A204.1 (cell line): ENCODE measurements around the gene BAZ1B.
"Not testable (repeated sequence)": the region's sequence is repeated elsewhere in the genome, so short reads cannot be mapped to it uniquely, and the experiment has no call there.

Source experiments
- FAIRE-seq: peaks from 2 replicates; lab custom pipeline; 2012; peaks lifted over from hg19 to GRCh38; lab: Jason Lieb, UNC

The BAZ1B gene

GRCh38 chr7:73423519-73424488 is 98.3 kb downstream of the BAZ1B start:
- no peak for FAIRE-seq

DNA sequence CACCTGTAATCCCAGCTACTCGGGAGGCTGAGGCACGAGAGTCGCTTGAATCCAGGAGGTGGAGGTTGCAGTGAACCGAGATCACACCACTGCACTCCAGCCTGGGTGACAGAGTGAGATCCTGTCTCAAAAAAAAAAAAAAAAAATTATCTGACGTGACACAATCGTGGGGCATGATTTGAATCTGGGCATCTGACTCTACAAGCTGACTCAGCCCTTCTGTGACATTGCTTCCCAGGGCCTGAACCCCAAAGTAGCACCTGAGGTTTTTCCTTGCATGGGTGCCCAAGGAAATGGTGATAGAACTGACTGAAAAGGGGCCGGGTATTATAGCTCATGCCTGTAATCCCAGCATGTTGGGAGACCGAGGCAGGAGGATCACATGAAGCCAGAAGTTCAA is 101.5 kb downstream of the BAZ1B start:
- FAIRE-seq: not testable (repeated sequence)

- FAIRE-seq: not testable (repeated sequence)
Measured at GRCh38 chr7:73420016-73420415, 102.1 kb downstream of the BAZ1B start.

DNA sequence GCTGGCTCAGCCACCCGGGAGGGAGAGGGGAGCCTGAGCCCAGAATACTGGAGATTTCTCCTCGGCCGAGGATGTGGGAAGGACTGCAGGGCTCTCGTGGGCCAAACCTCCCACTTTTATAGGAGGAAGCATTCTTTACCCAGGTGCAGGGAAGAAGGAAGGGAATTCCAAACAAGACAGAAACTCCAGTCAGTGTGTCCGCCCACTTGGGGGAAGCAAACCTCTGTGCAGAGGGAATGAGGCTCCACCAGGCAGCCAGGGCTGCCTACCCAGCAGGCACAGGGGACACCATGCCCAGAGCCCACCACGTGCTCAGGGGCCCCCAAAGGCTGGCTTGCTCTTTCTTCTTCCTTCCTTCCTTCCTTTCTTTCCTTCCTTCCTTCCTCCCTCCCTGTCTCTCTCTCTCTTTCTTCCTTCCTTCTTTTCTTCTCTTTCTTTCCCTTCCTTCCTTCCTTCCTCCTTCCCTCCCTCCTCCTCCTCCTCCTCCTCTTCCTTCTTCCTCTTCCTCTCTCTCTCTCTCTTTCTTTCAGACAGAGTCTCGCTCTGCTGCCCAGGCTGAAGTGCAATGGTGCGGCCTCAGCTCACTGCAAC is 103.9 kb downstream of the BAZ1B start:
- FAIRE-seq: no peak

DNA sequence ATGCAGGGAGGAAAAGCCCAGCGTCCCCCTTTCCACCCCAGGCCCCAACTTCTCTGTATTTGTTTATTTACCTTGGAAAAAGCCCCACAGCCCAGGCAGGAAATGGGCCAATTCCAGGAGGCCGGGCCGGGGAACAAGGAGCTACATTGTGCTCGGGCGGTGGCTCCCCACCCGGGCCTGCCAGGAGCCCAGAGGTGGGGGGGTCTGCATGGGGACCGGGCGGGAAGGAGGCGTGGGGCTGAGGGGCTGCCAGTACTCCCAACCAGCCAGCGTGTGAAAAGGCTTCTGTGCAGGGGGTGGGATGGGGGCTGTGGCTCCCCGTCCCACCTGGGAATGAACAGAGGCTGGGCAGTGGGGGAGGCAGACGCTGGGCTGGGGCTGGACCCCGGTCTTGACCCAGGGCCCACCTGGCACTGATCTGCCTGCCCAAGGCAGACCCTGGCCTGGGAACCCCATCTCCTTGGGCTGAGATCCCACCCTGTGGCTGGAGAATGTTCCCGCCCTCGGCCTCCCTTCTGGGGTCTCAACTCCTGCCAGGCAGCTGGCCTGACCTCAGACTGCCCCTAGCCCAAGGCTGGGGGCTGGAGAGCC is 111.5 kb downstream of the BAZ1B start:
- FAIRE-seq: not testable (repeated sequence)

GRCh38 chr7:73404860-73405259 is 117.2 kb downstream of the BAZ1B start:
- FAIRE-seq: not testable (repeated sequence)

DNA sequence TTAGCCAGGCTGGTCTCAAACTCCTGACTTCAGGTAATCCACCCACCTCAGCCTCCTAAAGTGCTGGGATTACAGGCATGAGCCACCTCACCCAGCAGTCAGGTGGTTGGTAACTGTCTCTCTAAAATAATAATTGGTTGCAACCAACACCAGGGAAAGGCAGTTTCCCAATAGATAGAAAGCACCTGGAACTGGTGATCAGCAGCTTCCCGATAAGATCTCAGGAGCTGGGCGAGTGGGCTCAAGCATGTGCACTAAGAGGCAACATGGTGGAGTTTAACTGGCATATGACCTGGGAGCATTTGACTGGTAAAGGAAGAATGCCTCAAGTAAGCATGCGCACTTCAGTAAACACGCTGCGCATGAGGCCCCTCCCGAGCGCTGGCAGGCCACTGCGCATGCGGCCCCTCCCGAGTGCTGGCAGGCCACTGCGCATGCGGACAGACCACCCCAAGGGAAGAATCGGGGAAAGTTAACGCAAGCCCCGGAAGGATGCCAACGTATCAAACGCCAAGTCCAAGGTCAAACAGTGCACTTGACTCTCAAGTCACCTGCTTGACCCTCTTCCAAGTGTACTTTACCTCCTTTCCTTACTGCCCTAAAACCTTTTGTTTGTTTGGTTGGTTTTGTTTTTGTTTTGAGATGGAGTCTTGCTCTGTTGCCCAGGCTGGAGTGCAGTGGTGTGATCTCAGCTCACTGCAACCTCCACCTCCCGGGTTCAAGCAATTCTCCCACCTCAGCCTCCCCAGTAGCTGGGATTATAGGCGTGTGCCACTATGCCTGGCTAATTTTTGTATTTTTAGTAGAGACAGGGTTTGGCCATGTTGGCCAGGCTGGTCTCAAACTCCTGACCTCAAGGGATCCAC is 122.7 kb downstream of the BAZ1B start:
- FAIRE-seq: not testable (repeated sequence)

DNA sequence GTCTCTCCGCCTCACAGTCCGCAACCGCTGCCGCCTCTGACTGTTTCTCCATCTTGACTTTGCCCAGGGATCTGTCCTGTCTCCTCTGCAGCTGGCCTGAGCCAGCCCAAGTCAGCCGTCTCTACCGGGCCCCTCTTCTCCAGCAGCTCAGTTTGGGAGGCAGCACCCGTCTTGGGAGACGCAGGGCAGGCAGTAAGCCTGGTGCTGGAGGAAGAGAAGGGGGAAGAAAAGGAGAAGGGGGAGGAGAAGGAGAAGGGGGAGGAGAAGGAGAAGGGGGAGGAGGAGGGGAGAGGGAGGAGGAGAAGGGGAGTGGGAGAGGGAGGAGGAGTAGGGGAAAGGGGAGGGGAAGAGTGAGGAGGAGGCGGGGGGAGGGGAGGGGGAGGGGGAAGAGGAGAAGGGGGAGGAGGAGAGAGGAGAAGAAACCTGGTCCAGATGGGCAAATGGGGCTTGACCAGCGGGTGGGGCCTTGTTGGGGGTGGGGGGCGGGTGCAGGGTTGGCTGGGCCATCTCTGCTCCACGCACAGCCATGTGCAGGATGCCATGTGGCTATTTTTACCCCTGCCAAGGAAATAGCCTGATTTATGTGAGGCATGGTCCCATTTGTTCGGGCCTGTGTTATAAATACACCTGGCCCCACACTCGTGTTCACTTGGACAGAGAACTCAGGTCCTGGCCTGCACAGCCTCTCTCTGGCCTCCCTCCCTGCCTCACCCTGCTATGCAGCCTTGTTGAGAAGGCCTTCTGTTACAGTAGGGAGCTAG is 124.4 kb downstream of the BAZ1B start:
- no peak for FAIRE-seq

DNA sequence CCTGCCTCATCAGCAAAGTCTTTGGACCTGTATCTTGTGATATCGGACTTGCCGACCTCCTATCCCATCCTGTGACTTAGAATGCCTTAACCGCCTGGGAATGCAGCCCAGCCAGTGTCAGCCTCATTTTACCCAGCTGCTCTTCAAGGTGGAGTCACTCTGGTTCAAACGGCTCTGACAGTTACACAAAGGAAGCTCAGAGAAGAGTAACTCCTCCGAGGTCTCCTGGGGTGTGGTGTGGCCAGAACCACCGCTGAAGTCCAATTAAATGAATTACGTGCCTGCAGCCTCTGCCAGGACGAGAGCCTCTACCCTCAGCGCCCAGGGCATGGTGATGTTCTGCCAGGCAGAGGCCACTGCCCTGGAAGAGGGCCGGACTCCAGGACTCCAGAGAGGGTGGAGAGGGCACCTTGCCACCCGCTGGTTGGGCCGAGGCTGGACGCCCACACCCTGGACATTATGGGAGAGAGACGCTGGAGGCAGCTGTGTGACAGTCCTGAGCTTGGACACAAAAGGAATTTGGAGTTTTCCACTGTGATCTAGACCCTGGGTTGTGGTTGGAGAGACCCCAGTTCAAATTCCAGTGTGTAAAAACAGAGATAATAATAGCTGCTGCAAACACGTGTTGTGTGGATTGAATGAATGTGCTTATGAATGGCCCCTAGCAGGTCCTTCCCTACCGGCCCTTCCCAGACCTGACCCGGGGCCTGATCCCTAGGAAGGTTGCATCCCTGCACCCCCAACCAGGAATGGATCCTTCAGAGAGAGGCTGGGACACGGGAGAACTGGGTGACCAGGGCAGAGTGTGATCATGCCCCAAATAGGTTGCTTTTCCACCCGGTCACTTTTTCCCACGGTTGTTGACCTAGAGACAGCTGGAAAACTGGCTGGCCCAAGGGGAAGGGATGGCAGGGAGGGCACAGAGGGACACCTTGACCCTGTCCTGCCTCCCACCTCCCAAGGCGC is 126.3 kb downstream of the BAZ1B start:
- FAIRE-seq: no peak

GRCh38 chr7:73394422-73394821 is 127.7 kb downstream of the BAZ1B start:
- FAIRE-seq: no peak

- FAIRE-seq: no peak
Measured at GRCh38 chr7:73391396-73391795, 130.7 kb downstream of the BAZ1B start.
